GM12878 (cell line): Measurements from ENCODE around the gene UBR3.

ENCODE experiments used
- BACH1 ChIP-seq: fragments of 450-650 bp; IDR thresholded peaks from 2 replicates; pipeline ENCODE4 v1.6.1; 2017; ENCODE audit warnings: mild to moderate bottlenecking, borderline replicate concordance
- CTCF ChIP-seq, 3 experiments: IDR thresholded peaks in 2 of 3; conservative IDR thresholded peaks in 1 of 3; 2 replicates each; pipeline ENCODE4 v1.5.1; 2011; ENCODE audit warnings: low read depth in 3 of 3, low read length in 3 of 3, mild to moderate bottlenecking in 3 of 3, control low read depth in 2 of 3, moderate library complexity in 2 of 3, inconsistent platforms in 1 of 3, mixed read lengths in 1 of 3; ENCODE audit not compliant: control insufficient read depth in 2 of 3, insufficient read depth in 1 of 3; ENCODE audit errors: extremely low read depth in 1 of 3
- GABPA ChIP-seq: IDR thresholded peaks from 2 replicates; pipeline ENCODE4 v1.6.1; 2014; ENCODE audit warnings: antibody characterized with exemption, low read depth, mild to moderate bottlenecking, inconsistent platforms
- GATAD2B ChIP-seq: fragments of 450-650 bp; conservative IDR thresholded peaks from 2 replicates; pipeline ENCODE4 v1.6.1; 2017; ENCODE audit warnings: low read depth, mild to moderate bottlenecking, moderate library complexity
- JUNB ChIP-seq: IDR thresholded peaks from 2 replicates; pipeline ENCODE4 v1.6.1; 2016; ENCODE audit warnings: antibody characterized with exemption, mild to moderate bottlenecking
- MEF2B ChIP-seq: fragments of 450-650 bp; IDR thresholded peaks from 2 replicates; pipeline ENCODE4 v1.6.1; 2018; ENCODE audit warnings: mild to moderate bottlenecking, moderate library complexity; ENCODE audit not compliant: partially characterized antibody, poor library complexity, severe bottlenecking
- NR2F1 ChIP-seq: fragments of 450-650 bp; conservative IDR thresholded peaks from 2 replicates; pipeline ENCODE4 v1.6.1; 2017; ENCODE audit warnings: mild to moderate bottlenecking
- POLR2AphosphoS5 ChIP-seq: IDR thresholded peaks from 2 replicates; pipeline ENCODE4 v1.6.1; 2011; ENCODE audit warnings: mild to moderate bottlenecking, low read length, inconsistent platforms
- SREBF2 ChIP-seq: IDR thresholded peaks from 2 replicates; pipeline ENCODE4 v1.6.1; 2012; ENCODE audit warnings: mild to moderate bottlenecking, low read length
- ZBED1 ChIP-seq: IDR thresholded peaks from 2 replicates; pipeline ENCODE4 v1.6.1; 2016; ENCODE audit warnings: borderline replicate concordance
- ZNF24 ChIP-seq: fragments of 450-650 bp; IDR thresholded peaks from 2 replicates; pipeline ENCODE4 v1.6.1; 2017; ENCODE audit warnings: antibody characterized with exemption, mild to moderate bottlenecking
- ZNF274 ChIP-seq: IDR thresholded peaks from one replicate; pipeline ENCODE4 v1.8.0; 2011; ENCODE audit not compliant: insufficient read length, insufficient read depth

- TF ChIP-seq ZBED1 (no peak), CTCF (IDR thresholded peaks at IDR 0.05 in 2 of 3, conservative IDR thresholded peaks at IDR 0.05 in 1 of 3; ENCODE audit: control insufficient read depth in 2 of 3, extremely low read depth in 1 of 3, insufficient read depth in 1 of 3, low read depth in 3 of 3, low read length in 3 of 3) (no peak), ZNF24 (no peak), SREBF2 (no peak), JUNB (no peak), NR2F1 (no peak), BACH1 (no peak), POLR2AphosphoS5 (no peak), MEF2B (no peak), GATAD2B (no peak), ZNF274 (no peak), GABPA (no peak)
Measured at GRCh38 chr2:170123593-170123992, 296.3 kb downstream of the UBR3 start.
